ENCODE measurements around the gene CDK16. TPM values are rescaled to one million over a fixed set of nuclear protein-coding genes. Genes with fewer than 3 reads are reported as not detected.

The CDK16 gene
- 110 and 128 TPM in 2 replicates for total RNA-seq (2014; rRNA removed; shearing (Covaris generic))

GRCh38 chrX:47218280-47218919, at the start of gene CDK16:
Gene CDK16 (plus strand): TSS chrX:47218681. CDS start chrX:47223558, 4,877 bp downstream.

GRCh38 chrX:47193475-47194193, 24.8 kb upstream of the CDK16 start, which contains the start of gene UBA1:
Gene UBA1 (plus strand): TSS chrX:47193829. CDS start chrX:47198803, 4,974 bp downstream.

GRCh38 chrX:47232803-47233332, 14.4 kb downstream of the CDK16 start, which contains the start of gene USP11:
Gene USP11 (plus strand): TSS chrX:47233009. CDS start chrX:47233044, 35 bp downstream.

Other genes with a start within 250 kb of the CDK16 start
- gene RGN, start 140.2 kb upstream of the CDK16 start, total RNA-seq (2014; rRNA removed; shearing (Covaris generic)), result 0.19 TPM in 1 of 2 replicates, not detected in the other
- 140 and 160 TPM in 2 replicates for gene NDUFB11, start 74.0 kb upstream of the CDK16 start, total RNA-seq (2014; rRNA removed; shearing (Covaris generic))
- gene RBM10, start 73.5 kb upstream of the CDK16 start, total RNA-seq (2014; rRNA removed; shearing (Covaris generic)), result 75.3 and 88.8 TPM in 2 replicates
- gene UBA1, start 24.9 kb upstream of the CDK16 start, total RNA-seq (2014; rRNA removed; shearing (Covaris generic)), result 193 and 219 TPM in 2 replicates
- gene USP11, start 14.3 kb downstream of the CDK16 start, total RNA-seq (2014; rRNA removed; shearing (Covaris generic)), result 73.3 and 80.0 TPM in 2 replicates
- gene ZNF157, start 151.9 kb downstream of the CDK16 start, total RNA-seq (2014; rRNA removed; shearing (Covaris generic)), result 0.04 and 0.11 TPM in 2 replicates

All from A375 (cell line).